GM12878 (cell line): Measurements from ENCODE around the gene BAG5. TPM values are rescaled to one million over a fixed set of nuclear protein-coding genes. Genes with fewer than 3 reads are reported as not detected.

ENCODE experiments used
- CBX3 ChIP-seq: fragments of 200-600 bp; sonication (generic); IDR thresholded peaks from 2 replicates; pipeline ENCODE4 v1.6.1; 2016; ENCODE audit warnings: low read depth, borderline replicate concordance
- CREB1 ChIP-seq: IDR thresholded peaks from 2 replicates; pipeline ENCODE4 v1.6.1; 2012; ENCODE audit warnings: low read depth, mild to moderate bottlenecking, inconsistent platforms
- DPF2 ChIP-seq: fragments of 450-650 bp; IDR thresholded peaks from 2 replicates; pipeline ENCODE4 v1.6.1; 2017; ENCODE audit warnings: mild to moderate bottlenecking
- EP300 ChIP-seq, 2 experiments: fragments of 150-350 bp in 1 of 2; IDR thresholded peaks; 2 replicates each; pipeline ENCODE4 v1.6.1; 2011 to 2012; ENCODE audit warnings: low read depth in 2 of 2, low read length in 2 of 2, borderline replicate concordance in 1 of 2, improper control_type of control experiment in 1 of 2, inconsistent platforms in 1 of 2; ENCODE audit not compliant: control insufficient read depth in 1 of 2
- MEF2A ChIP-seq: IDR thresholded peaks from 2 replicates; pipeline ENCODE4 v1.6.1; 2011; ENCODE audit warnings: low read depth, mild to moderate bottlenecking, low read length, moderate library complexity; ENCODE audit not compliant: insufficient read depth
- NFYA ChIP-seq: IDR thresholded peaks from 2 replicates; pipeline ENCODE4 v1.6.1; 2011; ENCODE audit warnings: low read depth, mild to moderate bottlenecking, low read length, improper control_type of control experiment, borderline replicate concordance
- RB1 ChIP-seq: fragments of 450-650 bp; formaldehyde crosslinking; IDR thresholded peaks from 2 replicates; pipeline ENCODE4 v1.6.1; 2017; ENCODE audit warnings: mild to moderate bottlenecking, borderline replicate concordance
- WRNIP1 ChIP-seq: IDR thresholded peaks from 2 replicates; pipeline ENCODE4 v1.6.1; 2011; ENCODE audit warnings: low read depth, low read length, improper control_type of control experiment, borderline replicate concordance
- ZNF207 ChIP-seq: fragments of 450-650 bp; IDR thresholded peaks from 2 replicates; pipeline ENCODE4 v1.6.1; 2014; ENCODE audit warnings: antibody characterized with exemption, mild to moderate bottlenecking, borderline replicate concordance
- polyA plus RNA-seq, 11 experiments: library from polyadenylated mRNA; depleted of rRNA in 4 of 11; unstranded in 6 of 11; stranded (reverse) in 5 of 11; fragments of >200 nt; fragmentation: Nextera tagmentation in 4 of 11; fragmentation: Illumina TruSeq in 1 of 11; extraction: Ambion mirVana in 4 of 11; extraction: Trizol in 1 of 11; gene quantifications; 1 replicate in 1 of 11; 2 replicates in 10 of 11; pipeline versions ENCODE4 v1.2.1 to v1.2.3, GENCODE V29; 2011 to 2016; ENCODE audit warnings: inconsistent platforms in 2 of 11, missing spikeins in 2 of 11, low read depth in 1 of 11
- total RNA-seq, 4 experiments: library from RNA; depleted of rRNA in 3 of 4; stranded (reverse); fragments of >200 nt in 3 of 4; fragmentation: Illumina TruSeq in 1 of 4; extraction: Trizol in 1 of 4; gene quantifications; 2 replicates each; pipeline versions ENCODE4 v1.2.1 to v1.2.3, GENCODE V29; 2013 to 2021
- TF ChIP-seq, protein P1 (sequence below): IDR thresholded peaks from 2 replicates; pipeline ENCODE4 v1.6.1; 2012; ENCODE audit warnings: improper control_type of control experiment, low read depth, low read length; ENCODE audit not compliant: insufficient replicate concordance
- TF ChIP-seq, protein P2 (sequence below): IDR thresholded peaks from 2 replicates; pipeline ENCODE4 v1.6.1; 2011; ENCODE audit warnings: low read depth, mild to moderate bottlenecking, low read length, moderate library complexity, borderline replicate concordance; ENCODE audit errors: extremely low read depth

Gene BAG5
- total and polyA plus RNA-seq, 10 of the 15 experiments (the other 5 are each of a cell fraction or from before 2014, with no cell fraction given) = 9.9 to 30.5 (median 20.1) TPM

DNA sequence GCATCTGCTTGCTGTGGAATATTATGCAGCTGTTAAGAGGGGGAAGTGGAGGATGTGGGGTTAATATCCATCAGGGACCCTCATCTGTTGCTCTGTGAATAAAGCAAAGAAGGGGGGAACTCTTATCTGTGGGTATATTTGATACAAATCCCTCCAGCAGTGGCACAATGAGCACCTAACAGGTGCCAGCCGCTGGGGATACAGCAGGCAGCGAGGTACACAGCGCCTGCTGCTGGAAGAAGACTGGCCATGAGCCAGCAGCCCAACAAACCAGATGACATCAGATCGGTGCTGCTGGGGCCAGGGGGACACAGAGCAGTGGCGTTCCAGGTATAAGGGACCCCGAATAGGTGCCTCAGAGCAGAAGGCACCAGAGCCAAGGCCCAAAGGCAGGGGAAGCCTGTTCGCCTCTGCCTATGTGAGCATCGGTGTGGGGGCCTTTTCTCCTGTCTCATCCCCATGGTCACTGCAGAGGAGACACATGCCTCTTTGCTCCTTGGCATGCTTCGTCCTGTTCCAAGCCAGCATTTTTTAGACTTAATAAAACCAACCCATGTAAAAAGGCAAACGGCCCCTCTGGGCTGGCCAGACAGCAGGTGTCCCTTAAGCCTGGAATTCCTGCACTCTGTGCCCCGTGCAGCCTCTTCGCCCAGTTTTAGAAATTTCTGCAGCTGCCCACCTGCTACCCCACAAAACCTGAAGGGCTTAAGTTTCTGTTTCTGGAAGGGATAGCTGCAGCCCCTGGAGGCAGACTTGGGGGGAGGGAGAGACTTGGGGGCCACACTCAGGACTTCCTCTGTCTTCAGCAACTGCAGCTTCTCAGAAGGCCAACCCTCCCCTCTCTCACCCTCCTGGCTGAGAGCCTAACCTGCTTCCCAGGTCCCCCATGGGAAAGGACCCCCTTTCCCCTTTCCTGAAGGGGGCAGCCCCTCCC lies 38.2 kb downstream of the BAG5 start (continued):
- TF ChIP-seq, protein P1, sequence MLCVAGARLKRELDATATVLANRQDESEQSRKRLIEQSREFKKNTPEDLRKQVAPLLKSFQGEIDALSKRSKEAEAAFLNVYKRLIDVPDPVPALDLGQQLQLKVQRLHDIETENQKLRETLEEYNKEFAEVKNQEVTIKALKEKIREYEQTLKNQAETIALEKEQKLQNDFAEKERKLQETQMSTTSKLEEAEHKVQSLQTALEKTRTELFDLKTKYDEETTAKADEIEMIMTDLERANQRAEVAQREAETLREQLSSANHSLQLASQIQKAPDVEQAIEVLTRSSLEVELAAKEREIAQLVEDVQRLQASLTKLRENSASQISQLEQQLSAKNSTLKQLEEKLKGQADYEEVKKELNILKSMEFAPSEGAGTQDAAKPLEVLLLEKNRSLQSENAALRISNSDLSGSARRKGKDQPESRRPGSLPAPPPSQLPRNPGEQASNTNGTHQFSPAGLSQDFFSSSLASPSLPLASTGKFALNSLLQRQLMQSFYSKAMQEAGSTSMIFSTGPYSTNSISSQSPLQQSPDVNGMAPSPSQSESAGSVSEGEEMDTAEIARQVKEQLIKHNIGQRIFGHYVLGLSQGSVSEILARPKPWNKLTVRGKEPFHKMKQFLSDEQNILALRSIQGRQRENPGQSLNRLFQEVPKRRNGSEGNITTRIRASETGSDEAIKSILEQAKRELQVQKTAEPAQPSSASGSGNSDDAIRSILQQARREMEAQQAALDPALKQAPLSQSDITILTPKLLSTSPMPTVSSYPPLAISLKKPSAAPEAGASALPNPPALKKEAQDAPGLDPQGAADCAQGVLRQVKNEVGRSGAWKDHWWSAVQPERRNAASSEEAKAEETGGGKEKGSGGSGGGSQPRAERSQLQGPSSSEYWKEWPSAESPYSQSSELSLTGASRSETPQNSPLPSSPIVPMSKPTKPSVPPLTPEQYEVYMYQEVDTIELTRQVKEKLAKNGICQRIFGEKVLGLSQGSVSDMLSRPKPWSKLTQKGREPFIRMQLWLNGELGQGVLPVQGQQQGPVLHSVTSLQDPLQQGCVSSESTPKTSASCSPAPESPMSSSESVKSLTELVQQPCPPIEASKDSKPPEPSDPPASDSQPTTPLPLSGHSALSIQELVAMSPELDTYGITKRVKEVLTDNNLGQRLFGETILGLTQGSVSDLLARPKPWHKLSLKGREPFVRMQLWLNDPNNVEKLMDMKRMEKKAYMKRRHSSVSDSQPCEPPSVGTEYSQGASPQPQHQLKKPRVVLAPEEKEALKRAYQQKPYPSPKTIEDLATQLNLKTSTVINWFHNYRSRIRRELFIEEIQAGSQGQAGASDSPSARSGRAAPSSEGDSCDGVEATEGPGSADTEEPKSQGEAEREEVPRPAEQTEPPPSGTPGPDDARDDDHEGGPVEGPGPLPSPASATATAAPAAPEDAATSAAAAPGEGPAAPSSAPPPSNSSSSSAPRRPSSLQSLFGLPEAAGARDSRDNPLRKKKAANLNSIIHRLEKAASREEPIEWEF = no peak
- TF ChIP-seq CREB1 (no peak), CBX3 (no peak), EP300 (IDR thresholded peaks at IDR 0.05; ENCODE audit: borderline replicate concordance in 1 of 2, control insufficient read depth in 1 of 2, low read depth in 2 of 2, low read length in 2 of 2) (no peak), MEF2A (no peak), WRNIP1 (no peak), NFYA (no peak), DPF2 (no peak), RB1 (no peak), ZNF207 (no peak)
- TF ChIP-seq, protein P2, sequence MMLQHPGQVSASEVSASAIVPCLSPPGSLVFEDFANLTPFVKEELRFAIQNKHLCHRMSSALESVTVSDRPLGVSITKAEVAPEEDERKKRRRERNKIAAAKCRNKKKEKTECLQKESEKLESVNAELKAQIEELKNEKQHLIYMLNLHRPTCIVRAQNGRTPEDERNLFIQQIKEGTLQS = no peak
